ENCODE data around the gene PHACTR1.

PHACTR1 gene

GRCh38 chr6:13012977-13013680 lies 296.6 kb downstream of the PHACTR1 start:
- in situ Hi-C loops (cut with MboI; ENCODE audit: low sequenced_read_pairs) = no loop called here

- in situ Hi-C loops (cut with MboI; ENCODE audit: low sequenced_read_pairs) = no loop called here
Observed at GRCh38 chr6:13013681-13014503, 297.3 kb downstream of the PHACTR1 start.

GRCh38 chr6:13014504-13015378 lies 298.2 kb downstream of the PHACTR1 start:
- in situ Hi-C loops (cut with MboI; ENCODE audit: low sequenced_read_pairs) = no loop called here

- in situ Hi-C loops (cut with MboI; ENCODE audit: low sequenced_read_pairs) = no loop called here
Observed at GRCh38 chr6:13015379-13015681, 298.8 kb downstream of the PHACTR1 start.

- in situ Hi-C loops (cut with MboI; ENCODE audit: low sequenced_read_pairs) = no loop called here
Observed at GRCh38 chr6:13024616-13025015, 308.0 kb downstream of the PHACTR1 start.

GRCh38 chr6:13025893-13026499 lies 309.4 kb downstream of the PHACTR1 start:
- in situ Hi-C loops (cut with MboI; ENCODE audit: low sequenced_read_pairs) = no loop called here

GRCh38 chr6:13026557-13026956 lies 310.0 kb downstream of the PHACTR1 start:
- in situ Hi-C loops (cut with MboI; ENCODE audit: low sequenced_read_pairs) = no loop called here

- in situ Hi-C loops (cut with MboI; ENCODE audit: low sequenced_read_pairs) = no loop called here
Observed at GRCh38 chr6:13027207-13027606, 310.6 kb downstream of the PHACTR1 start.

- in situ Hi-C loops (cut with MboI; ENCODE audit: low sequenced_read_pairs) = no loop called here
Observed at GRCh38 chr6:13030396-13030795, 313.8 kb downstream of the PHACTR1 start.

- in situ Hi-C loops (cut with MboI; ENCODE audit: low sequenced_read_pairs) = no loop called here
Observed at GRCh38 chr6:13032566-13032965, 316.0 kb downstream of the PHACTR1 start.

GRCh38 chr6:13033145-13033544 lies 316.6 kb downstream of the PHACTR1 start:
- in situ Hi-C loops (cut with MboI; ENCODE audit: low sequenced_read_pairs) = no loop called here

- in situ Hi-C loops (cut with MboI; ENCODE audit: low sequenced_read_pairs) = no loop called here
Observed at GRCh38 chr6:13034316-13034715, 317.7 kb downstream of the PHACTR1 start.

- in situ Hi-C loops (cut with MboI; ENCODE audit: low sequenced_read_pairs) = no loop called here
Observed at GRCh38 chr6:13035606-13036005, 319.0 kb downstream of the PHACTR1 start.

- in situ Hi-C loops (cut with MboI; ENCODE audit: low sequenced_read_pairs) = no loop called here
Observed at GRCh38 chr6:13038315-13038714, 321.7 kb downstream of the PHACTR1 start.

GRCh38 chr6:13038741-13039190 lies 322.2 kb downstream of the PHACTR1 start:
- in situ Hi-C loops (cut with MboI; ENCODE audit: low sequenced_read_pairs) = no loop called here

GRCh38 chr6:13044390-13044789 lies 327.8 kb downstream of the PHACTR1 start:
- in situ Hi-C loops (cut with MboI; ENCODE audit: low sequenced_read_pairs) = no loop called here

- in situ Hi-C loops (cut with MboI; ENCODE audit: low sequenced_read_pairs) = no loop called here
Observed at GRCh38 chr6:13044896-13045295, 328.3 kb downstream of the PHACTR1 start.

GRCh38 chr6:13045676-13046075 lies 329.1 kb downstream of the PHACTR1 start:
- in situ Hi-C loops (cut with MboI; ENCODE audit: low sequenced_read_pairs) = no loop called here

GRCh38 chr6:13046084-13046483 lies 329.5 kb downstream of the PHACTR1 start:
- in situ Hi-C loops (cut with MboI; ENCODE audit: low sequenced_read_pairs) = no loop called here

GRCh38 chr6:13048113-13048512 lies 331.5 kb downstream of the PHACTR1 start:
- in situ Hi-C loops (cut with MboI; ENCODE audit: low sequenced_read_pairs) = no loop called here

GRCh38 chr6:13049666-13050254 lies 333.2 kb downstream of the PHACTR1 start:
- in situ Hi-C loops (cut with MboI; ENCODE audit: low sequenced_read_pairs) = no loop called here
